Right ventricle myocardium inferior (tissue), 1 donor: ENCODE data around the gene FGD5. TPM values are rescaled to one million over a fixed set of nuclear protein-coding genes. Genes with fewer than 3 reads are reported as not detected.
"Not testable (repeated sequence)": the region's sequence is repeated elsewhere in the genome, so short reads cannot be mapped to it uniquely, and the experiment has no call there.

ENCODE experiments used
- ATAC-seq: fragments of 200-7000 bp; cut with Tn5 transposase; one replicate; pipeline ENCODE4 v1.9.1; 2020; ENCODE audit warnings: mild to moderate bottlenecking, moderate library complexity
- DNase-seq: peaks from one replicate; pipeline ENCODE4 v3.0.0; 2021; ENCODE audit errors: missing footprints
- intact Hi-C: fragments of 100-400 bp; cut with DNase I; formaldehyde crosslinking; loops from one replicate; pipeline ENCODE4 v1.11.0; 2022
- total RNA-seq: library from RNA; stranded (reverse); fragmentation: NEBNext Ultra II Directional; extraction: Animal tissue kit (Norgen Biotek cat#: 25700); gene quantifications from one replicate; pipeline ENCODE4 v1.2.1, GENCODE V29; 2021
- donor health status: DM: no; HTN: yes; CAD: no; lungs with severe emphysema.

The FGD5 gene
- total RNA-seq, 1 donor from 2014 or later, result 16.5 TPM

GRCh38 chr3:14802381-14802731, 16.4 kb upstream of the FGD5 start:
- ATAC-seq (no peak), DNase-seq (no peak)
- intact Hi-C loops, result no loop called here

- DNase-seq (peak; percentile 43), ATAC-seq (peak; percentile 36)
- intact Hi-C loops, result no loop called here
Observed at GRCh38 chr3:14803101-14803980, 15.4 kb upstream of the FGD5 start.

- intact Hi-C loops, result loop anchor here (1.0 kb wide), 1 partner anchor 44 kb away; no protein-coding TSS in a partner anchor
- ATAC-seq (peak; percentile 55), DNase-seq (peak; percentile 66)
Observed at GRCh38 chr3:14803981-14804834, 14.6 kb upstream of the FGD5 start.

- DNase-seq (peak; percentile 50), ATAC-seq (no peak)
- intact Hi-C loops, result loop anchor here (1.0 kb wide), 1 partner anchor 43 kb away; no protein-coding TSS in a partner anchor
Observed at GRCh38 chr3:14804835-14805780, 13.7 kb upstream of the FGD5 start.

- DNase-seq (no peak), ATAC-seq (no peak)
- intact Hi-C loops, result no loop called here
Observed at GRCh38 chr3:14805961-14806537, 12.7 kb upstream of the FGD5 start.

- intact Hi-C loops, result no loop called here
- DNase-seq (no peak), ATAC-seq (no peak)
Observed at GRCh38 chr3:14806641-14807263, 12.0 kb upstream of the FGD5 start.

GRCh38 chr3:14808025-14808424, 10.7 kb upstream of the FGD5 start:
- DNase-seq (no peak), ATAC-seq (no peak)
- intact Hi-C loops, result no loop called here

GRCh38 chr3:14808502-14809266, 10.1 kb upstream of the FGD5 start:
- ATAC-seq (no peak), DNase-seq (no peak)
- intact Hi-C loops, result no loop called here

GRCh38 chr3:14809611-14810010, 9.2 kb upstream of the FGD5 start:
- not testable (repeated sequence) for DNase-seq, ATAC-seq
- intact Hi-C loops, result loop anchor here (2.0 kb wide), 1 partner anchor 39 kb away; no protein-coding TSS in a partner anchor

GRCh38 chr3:14810070-14810791, 8.5 kb upstream of the FGD5 start:
- ATAC-seq, result peak; percentile 45
- intact Hi-C loops, result loop anchor here (2.0 kb wide), 1 partner anchor 39 kb away; no protein-coding TSS in a partner anchor
- DNase-seq, result no peak

GRCh38 chr3:14810801-14811661, 7.7 kb upstream of the FGD5 start:
- DNase-seq, result no peak
- ATAC-seq, result peak; percentile 25
- intact Hi-C loops, result loop anchor here (2.0 kb wide), 1 partner anchor 38 kb away; no protein-coding TSS in a partner anchor

- intact Hi-C loops, result loop anchor here (2.0 kb wide), 1 partner anchor 37 kb away; no protein-coding TSS in a partner anchor
- DNase-seq (no peak), ATAC-seq (peak; percentile 43)
Observed at GRCh38 chr3:14811684-14812083, 7.1 kb upstream of the FGD5 start.

GRCh38 chr3:14812196-14812790, 6.5 kb upstream of the FGD5 start:
- ATAC-seq (no peak), DNase-seq (no peak)
- intact Hi-C loops, result no loop called here

GRCh38 chr3:14814411-14814871, 4.3 kb upstream of the FGD5 start:
- ATAC-seq (peak; percentile 41), DNase-seq (no peak)
- intact Hi-C loops, result no loop called here

- intact Hi-C loops, result no loop called here
- ATAC-seq (no peak), DNase-seq (no peak)
Observed at GRCh38 chr3:14816359-14816758, 2.4 kb upstream of the FGD5 start.
